ENCODE measurements around the gene RELA.
"Not testable (repeated sequence)": the region's sequence is repeated elsewhere in the genome, so short reads cannot be mapped to it uniquely, and the experiment has no call there.

- not testable (repeated sequence) for TF ChIP-seq NBN (IDR thresholded peaks at IDR 0.05); CHD4 (IDR thresholded peaks at IDR 0.05); EP300 (IDR thresholded peaks at IDR 0.05; ENCODE audit: borderline replicate concordance in 1 of 2, control insufficient read depth in 1 of 2, low read depth in 2 of 2, low read length in 2 of 2); CEBPB (IDR thresholded peaks at IDR 0.05; ENCODE audit: borderline replicate concordance in 1 of 2, low read depth in 2 of 2, low read length in 2 of 2); EZH2 (IDR thresholded peaks at IDR 0.05; ENCODE audit: borderline replicate concordance, control insufficient read depth, low read depth, low read length); REST (IDR thresholded peaks at IDR 0.05; ENCODE audit: low read depth, low read length); SPI1 (IDR thresholded peaks at IDR 0.05; ENCODE audit: borderline replicate concordance, insufficient read depth, low read depth, low read length); TARDBP (IDR thresholded peaks at IDR 0.05; ENCODE audit: borderline replicate concordance); CHD2 (IDR thresholded peaks at IDR 0.05; ENCODE audit: borderline replicate concordance, low read depth, low read length); ZZZ3 (IDR thresholded peaks at IDR 0.05; ENCODE audit: control insufficient read depth, insufficient read length, low read depth); POLR2AphosphoS5 (IDR thresholded peaks at IDR 0.05; ENCODE audit: low read length); JUND (IDR thresholded peaks at IDR 0.05; ENCODE audit: low read depth, low read length); CTCF (IDR thresholded peaks at IDR 0.05 in 2 of 3, conservative IDR thresholded peaks at IDR 0.05 in 1 of 3; ENCODE audit: control insufficient read depth in 2 of 3, extremely low read depth in 1 of 3, insufficient read depth in 1 of 3, low read depth in 3 of 3, low read length in 3 of 3)
- TF ChIP-seq, protein P1, sequence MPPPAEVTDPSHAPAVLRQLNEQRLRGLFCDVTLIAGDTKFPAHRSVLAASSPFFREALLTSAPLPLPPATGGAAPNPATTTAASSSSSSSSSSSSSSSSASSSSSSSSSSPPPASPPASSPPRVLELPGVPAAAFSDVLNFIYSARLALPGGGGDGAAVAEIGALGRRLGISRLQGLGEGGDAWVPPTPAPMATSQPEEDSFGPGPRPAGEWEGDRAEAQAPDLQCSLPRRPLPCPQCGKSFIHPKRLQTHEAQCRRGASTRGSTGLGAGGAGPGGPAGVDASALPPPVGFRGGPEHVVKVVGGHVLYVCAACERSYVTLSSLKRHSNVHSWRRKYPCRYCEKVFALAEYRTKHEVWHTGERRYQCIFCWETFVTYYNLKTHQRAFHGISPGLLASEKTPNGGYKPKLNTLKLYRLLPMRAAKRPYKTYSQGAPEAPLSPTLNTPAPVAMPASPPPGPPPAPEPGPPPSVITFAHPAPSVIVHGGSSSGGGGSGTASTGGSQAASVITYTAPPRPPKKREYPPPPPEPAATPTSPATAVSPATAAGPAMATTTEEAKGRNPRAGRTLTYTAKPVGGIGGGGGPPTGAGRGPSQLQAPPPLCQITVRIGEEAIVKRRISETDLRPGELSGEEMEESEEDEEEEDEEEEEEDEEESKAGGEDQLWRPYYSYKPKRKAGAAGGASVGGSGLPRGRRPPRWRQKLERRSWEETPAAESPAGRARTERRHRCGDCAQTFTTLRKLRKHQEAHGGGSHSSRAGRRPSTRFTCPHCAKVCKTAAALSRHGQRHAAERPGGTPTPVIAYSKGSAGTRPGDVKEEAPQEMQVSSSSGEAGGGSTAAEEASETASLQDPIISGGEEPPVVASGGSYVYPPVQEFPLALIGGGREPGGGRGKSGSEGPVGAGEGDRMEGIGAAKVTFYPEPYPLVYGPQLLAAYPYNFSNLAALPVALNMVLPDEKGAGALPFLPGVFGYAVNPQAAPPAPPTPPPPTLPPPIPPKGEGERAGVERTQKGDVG (CRISPR knock-in tag; IDR thresholded peaks at IDR 0.05): not testable (repeated sequence)
Observed at GRCh38 chr11:65660908-65661307, 1.8 kb downstream of the RELA start.
